Neuronal stem cell (in vitro differentiated cells): Measurements from ENCODE around the gene HOXB3.
"Not testable (repeated sequence)": the region's sequence is repeated elsewhere in the genome, so short reads cannot be mapped to it uniquely, and the experiment has no call there.

ENCODE experiments used
- DNase-seq: peaks from one replicate; pipeline ENCODE4 v3.0.0-alpha.2; 2013; ENCODE audit warnings: low spot score
- H2AFZ ChIP-seq: one replicate; pipeline ENCODE4 v1.6.1; 2013; ENCODE audit warnings: mild to moderate bottlenecking, low read length, inconsistent platforms
- H2AK5ac ChIP-seq: 2 replicates; pipeline ENCODE4 v1.6.1; 2013; ENCODE audit warnings: low read depth, mild to moderate bottlenecking, inconsistent platforms, low read length, moderate library complexity, mixed read lengths
- H2BK120ac ChIP-seq: 2 replicates; pipeline ENCODE4 v1.6.1; 2013; ENCODE audit warnings: low read depth, mild to moderate bottlenecking, inconsistent platforms, low read length, moderate library complexity, mixed read lengths
- H2BK12ac ChIP-seq: one replicate; pipeline ENCODE4 v1.6.1; 2013; ENCODE audit warnings: low read length, inconsistent platforms
- H2BK15ac ChIP-seq: 2 replicates; pipeline ENCODE4 v1.6.1; 2013; ENCODE audit warnings: mild to moderate bottlenecking, low read length, inconsistent platforms, mixed read lengths
- H2BK5ac ChIP-seq: one replicate; pipeline ENCODE4 v1.6.1; 2013; ENCODE audit warnings: inconsistent platforms, mild to moderate bottlenecking, low read length, moderate library complexity
- H3K14ac ChIP-seq: one replicate; pipeline ENCODE4 v1.6.1; 2013; ENCODE audit warnings: low read length, inconsistent platforms
- H3K18ac ChIP-seq: 2 replicates; pipeline ENCODE4 v1.6.1; 2013; ENCODE audit warnings: low read length, inconsistent platforms
- H3K23ac ChIP-seq: 2 replicates; pipeline ENCODE4 v1.6.1; 2013; ENCODE audit warnings: low read depth, mild to moderate bottlenecking, mixed read lengths, low read length, inconsistent platforms; ENCODE audit not compliant: poor library complexity
- H3K27ac ChIP-seq: replicated peaks from 3 replicates; pipeline ENCODE4 v1.5.1; 2013; ENCODE audit warnings: low read length, inconsistent platforms
- H3K27me3 ChIP-seq, 3 experiments: 2 replicates each; pipeline ENCODE4 v1.6.1; 2013; ENCODE audit warnings: low read length in 3 of 3, mild to moderate bottlenecking in 2 of 3, inconsistent platforms in 1 of 3, low read depth in 1 of 3, mixed read lengths in 1 of 3, moderate library complexity in 1 of 3; ENCODE audit not compliant: control insufficient read depth in 3 of 3, insufficient read depth in 3 of 3
- H3K36me3 ChIP-seq, 2 donors: replicated peaks in 1 of 2; 2 replicates each; pipeline ENCODE4 v1.6.1; 2013; ENCODE audit warnings: low read length in 2 of 2; ENCODE audit not compliant: control insufficient read depth in 2 of 2, insufficient read depth in 2 of 2
- H3K4ac ChIP-seq: 2 replicates; pipeline ENCODE4 v1.6.1; 2013; ENCODE audit warnings: inconsistent platforms, mild to moderate bottlenecking, low read length, moderate library complexity
- H3K4me1 ChIP-seq, 2 donors: 1 replicate in 1 of 2; 2 replicates in 1 of 2; pipeline ENCODE4 v1.6.1; 2013; ENCODE audit warnings: low read length in 2 of 2, low read depth in 1 of 2; ENCODE audit not compliant: control insufficient read depth in 2 of 2, insufficient read depth in 1 of 2
- H3K4me2 ChIP-seq: one replicate; pipeline ENCODE4 v1.6.1; 2013; ENCODE audit warnings: mild to moderate bottlenecking, low read length, inconsistent platforms; ENCODE audit not compliant: insufficient read depth, poor library complexity, severe bottlenecking
- H3K4me3 ChIP-seq, 2 donors: 2 replicates each; pipeline ENCODE4 v1.5.1; 2013; ENCODE audit warnings: low read length in 2 of 2, mild to moderate bottlenecking in 2 of 2, inconsistent platforms in 1 of 2, moderate library complexity in 1 of 2
- H3K79me1 ChIP-seq: one replicate; pipeline ENCODE4 v1.6.1; 2013; ENCODE audit warnings: low read depth, mild to moderate bottlenecking, inconsistent platforms, low read length, moderate library complexity
- H3K9ac ChIP-seq: one replicate; pipeline ENCODE4 v1.6.1; 2013; ENCODE audit warnings: mild to moderate bottlenecking, low read depth, low read length, inconsistent platforms; ENCODE audit not compliant: poor library complexity
- H3K9me3 ChIP-seq, 2 donors: replicated peaks in 1 of 2; 2 replicates each; pipeline versions ENCODE3 to v1.6.1; 2013; ENCODE audit warnings: low read length in 2 of 2, mild to moderate bottlenecking in 2 of 2, inconsistent platforms in 1 of 2, low read depth in 1 of 2, mixed read lengths in 1 of 2, moderate library complexity in 1 of 2; ENCODE audit not compliant: control insufficient read depth in 2 of 2, insufficient read depth in 1 of 2
- H4K8ac ChIP-seq: one replicate; pipeline ENCODE4 v1.6.1; 2013; ENCODE audit warnings: low read depth, mild to moderate bottlenecking, inconsistent platforms, low read length, moderate library complexity
- H4K91ac ChIP-seq: one replicate; pipeline ENCODE4 v1.6.1; 2013; ENCODE audit warnings: low read length, low read depth, mild to moderate bottlenecking, inconsistent platforms; ENCODE audit not compliant: poor library complexity
- WGBS, 2 donors: extraction: QIAGEN DNeasy Blood & Tissue Kit; methylation state at CpG; one replicate each; pipeline ENCODE4 v1.1.7; 2013; ENCODE audit warnings: missing lambda C conversion rate in 2 of 2, mixed read lengths in 1 of 2; ENCODE audit not compliant: insufficient read length in 2 of 2, insufficient replicate concordance in 1 of 2; ENCODE audit errors: extremely low coverage in 2 of 2; 5-methylcytosine and 5-hydroxymethylcytosine counted together

The HOXB3 gene

GRCh38 chr17:48509708-48510107, 80.3 kb downstream of the HOXB3 start:
- not testable (repeated sequence) for H2AK5ac ChIP-seq, H2AFZ ChIP-seq, H4K8ac ChIP-seq, H3K18ac ChIP-seq, H3K9ac ChIP-seq, H4K91ac ChIP-seq, DNase-seq, H2BK12ac ChIP-seq, H3K23ac ChIP-seq, H3K4me3 ChIP-seq, H3K36me3 ChIP-seq, H3K14ac ChIP-seq, H3K27ac ChIP-seq, H3K79me1 ChIP-seq, H3K4me2 ChIP-seq, H3K4ac ChIP-seq, H2BK5ac ChIP-seq, H2BK120ac ChIP-seq, H2BK15ac ChIP-seq, H3K4me1 ChIP-seq, H3K9me3 ChIP-seq
- WGBS, 2 donors = no CpG with 5 or more reads among the region's 7 CpGs
- peaks cover 0 to 14% (median 12%) of the 10 kb centered on the region in 3 experiments for H3K27me3 ChIP-seq

GRCh38 chr17:48506246-48506645, 83.8 kb downstream of the HOXB3 start:
- H4K8ac ChIP-seq = no peak overlapping the region
- H2BK5ac ChIP-seq = no peak overlapping the region
- H3K14ac ChIP-seq = no peak overlapping the region
- H2BK15ac ChIP-seq = no peak overlapping the region
- DNase-seq = no peak
- H3K23ac ChIP-seq = no peak overlapping the region
- no peaks in the 10 kb centered on the region for H3K9me3 ChIP-seq
- no peak overlapping the region for H2AK5ac ChIP-seq
- H3K4me2 ChIP-seq = no peak overlapping the region
- H3K27ac ChIP-seq = no peak overlapping the region
- H3K27me3 ChIP-seq = peaks cover 0 to 25% (median 0%) of the 10 kb centered on the region in 3 experiments
- no peak overlapping the region for H3K18ac ChIP-seq
- H2BK12ac ChIP-seq = no peak overlapping the region
- no peak overlapping the region for H3K4ac ChIP-seq
- WGBS, 2 donors = no CpG with 5 or more reads among the region's 5 CpGs
- no peaks in the 10 kb centered on the region for H3K79me1 ChIP-seq
- no peaks in the 10 kb centered on the region for H3K36me3 ChIP-seq
- H3K4me3 ChIP-seq = no peak overlapping the region
- H3K4me1 ChIP-seq = no peaks in the 10 kb centered on the region
- H2BK120ac ChIP-seq = no peak overlapping the region
- H3K9ac ChIP-seq = no peak overlapping the region
- H4K91ac ChIP-seq = no peak overlapping the region
- H2AFZ ChIP-seq = no peak overlapping the region

DNA sequence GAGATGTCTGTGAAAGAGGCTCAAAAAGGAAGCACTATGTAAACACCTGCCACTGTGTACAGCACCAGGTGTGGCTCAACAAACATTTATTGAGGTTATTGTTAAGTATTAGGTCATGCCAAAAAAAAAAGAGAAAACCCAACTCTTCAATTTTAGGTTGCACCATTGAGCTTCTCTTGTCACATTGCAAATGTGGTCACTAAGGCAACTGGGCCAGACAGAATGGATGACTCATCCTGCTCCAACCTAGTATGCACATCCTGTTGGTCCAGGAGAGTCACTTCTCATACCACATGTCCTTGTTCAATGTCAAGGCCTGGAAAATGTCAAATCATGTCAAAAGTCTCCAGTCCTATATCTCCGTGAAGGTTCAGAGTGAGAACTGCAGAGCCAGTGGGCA, 84.3 kb downstream of the HOXB3 start:
- DNase-seq = no peak
- Histone ChIP-seq H3K4me3 (no peak overlapping the region), H3K27ac (no peak overlapping the region), H4K91ac (no peak overlapping the region), H3K4me2 (no peak overlapping the region), H3K4ac (no peak overlapping the region), H2BK12ac (no peak overlapping the region), H2BK5ac (no peak overlapping the region), H2AK5ac (no peak overlapping the region), H2BK120ac (no peak overlapping the region), H3K4me1 (no peaks in the 10 kb centered on the region), H3K36me3 (no peaks in the 10 kb centered on the region), H3K9ac (no peak overlapping the region), H3K23ac (no peak overlapping the region), H3K27me3 (peaks cover 0 to 29% (median 2%) of the 10 kb centered on the region in 3 experiments), H3K9me3 (no peaks in the 10 kb centered on the region), H3K18ac (no peak overlapping the region), H3K14ac (no peak overlapping the region), H2AFZ (no peak overlapping the region), H4K8ac (no peak overlapping the region), H3K79me1 (no peaks in the 10 kb centered on the region), H2BK15ac (no peak overlapping the region)
- no CpG with 5 or more reads among the region's 1 CpG for WGBS, 2 donors

- Histone ChIP-seq H2BK15ac (no peak overlapping the region), H2AFZ (no peak overlapping the region), H2BK12ac (no peak overlapping the region), H3K9me3 (no peaks in the 10 kb centered on the region), H4K8ac (no peak overlapping the region), H3K4me1 (no peaks in the 10 kb centered on the region), H3K23ac (no peak overlapping the region), H3K4ac (no peak overlapping the region), H4K91ac (no peak overlapping the region), H3K27me3 (peaks cover 0 to 37% (median 2%) of the 10 kb centered on the region in 3 experiments), H3K18ac (no peak overlapping the region), H2BK5ac (no peak overlapping the region), H2BK120ac (no peak overlapping the region), H3K9ac (no peak overlapping the region), H3K79me1 (no peaks in the 10 kb centered on the region), H3K4me3 (no peak overlapping the region), H3K4me2 (no peak overlapping the region), H2AK5ac (no peak overlapping the region), H3K27ac (no peak overlapping the region), H3K36me3 (no peaks in the 10 kb centered on the region), H3K14ac (no peak overlapping the region)
- DNase-seq = no peak
- WGBS, 2 donors = no CpG with 5 or more reads among the region's 2 CpGs
These were observed 85.1 kb downstream of the HOXB3 start for GRCh38 chr17:48504953-48505352.
